ENCODE data around the gene NOX3.

DNA sequence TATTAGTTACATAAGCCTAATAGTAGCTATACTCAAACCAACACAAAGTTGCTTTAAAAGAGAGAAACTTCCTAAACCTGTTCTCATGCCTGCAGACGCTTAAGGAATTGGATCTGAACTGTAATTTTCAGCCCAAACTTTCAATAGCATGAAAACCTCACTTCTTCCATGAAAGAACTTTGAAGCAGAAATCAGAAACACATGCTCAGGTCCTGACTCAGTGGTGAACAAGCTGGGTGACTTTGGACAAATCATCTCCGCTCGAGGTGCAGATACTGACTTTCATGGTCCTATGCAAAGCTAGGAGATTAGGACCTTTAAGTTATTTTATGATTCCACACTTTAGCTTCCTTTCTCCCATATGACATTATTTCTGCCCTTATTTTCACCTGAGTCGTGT, 36.5 kb downstream of the NOX3 start:
- TF ChIP-seq, protein P1, sequence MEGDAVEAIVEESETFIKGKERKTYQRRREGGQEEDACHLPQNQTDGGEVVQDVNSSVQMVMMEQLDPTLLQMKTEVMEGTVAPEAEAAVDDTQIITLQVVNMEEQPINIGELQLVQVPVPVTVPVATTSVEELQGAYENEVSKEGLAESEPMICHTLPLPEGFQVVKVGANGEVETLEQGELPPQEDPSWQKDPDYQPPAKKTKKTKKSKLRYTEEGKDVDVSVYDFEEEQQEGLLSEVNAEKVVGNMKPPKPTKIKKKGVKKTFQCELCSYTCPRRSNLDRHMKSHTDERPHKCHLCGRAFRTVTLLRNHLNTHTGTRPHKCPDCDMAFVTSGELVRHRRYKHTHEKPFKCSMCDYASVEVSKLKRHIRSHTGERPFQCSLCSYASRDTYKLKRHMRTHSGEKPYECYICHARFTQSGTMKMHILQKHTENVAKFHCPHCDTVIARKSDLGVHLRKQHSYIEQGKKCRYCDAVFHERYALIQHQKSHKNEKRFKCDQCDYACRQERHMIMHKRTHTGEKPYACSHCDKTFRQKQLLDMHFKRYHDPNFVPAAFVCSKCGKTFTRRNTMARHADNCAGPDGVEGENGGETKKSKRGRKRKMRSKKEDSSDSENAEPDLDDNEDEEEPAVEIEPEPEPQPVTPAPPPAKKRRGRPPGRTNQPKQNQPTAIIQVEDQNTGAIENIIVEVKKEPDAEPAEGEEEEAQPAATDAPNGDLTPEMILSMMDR (IDR thresholded peaks at IDR 0.05) = no peak
- no peak for TF ChIP-seq POLR2A (IDR thresholded peaks at IDR 0.05)

All from Peyer's patch (tissue), 4 donors.